Stimulated activated CD8-positive, alpha-beta memory T cell treated with anti-CD3 and anti-CD28 coated beads, Interleukin-4, amount 100 ng/mL, for 4 hours (primary cell): ENCODE measurements around the gene PCBP3.
A peak's percentile ranks its signal among the peaks of the same experiment; 100 is the strongest.
"Not testable (repeated sequence)": the region's sequence is repeated elsewhere in the genome, so short reads cannot be mapped to it uniquely, and the experiment has no call there.

Source experiments
- DNase-seq, 2 donors: peaks; one replicate each; pipeline ENCODE4 v3.0.0-alpha.2; 2020; ENCODE audit warnings: low read depth in 2 of 2, low spot score in 1 of 2

The PCBP3 gene

GRCh38 chr21:45975667-45976409, 332.3 kb downstream of the PCBP3 start:
- DNase-seq, result not testable (repeated sequence)

DNA sequence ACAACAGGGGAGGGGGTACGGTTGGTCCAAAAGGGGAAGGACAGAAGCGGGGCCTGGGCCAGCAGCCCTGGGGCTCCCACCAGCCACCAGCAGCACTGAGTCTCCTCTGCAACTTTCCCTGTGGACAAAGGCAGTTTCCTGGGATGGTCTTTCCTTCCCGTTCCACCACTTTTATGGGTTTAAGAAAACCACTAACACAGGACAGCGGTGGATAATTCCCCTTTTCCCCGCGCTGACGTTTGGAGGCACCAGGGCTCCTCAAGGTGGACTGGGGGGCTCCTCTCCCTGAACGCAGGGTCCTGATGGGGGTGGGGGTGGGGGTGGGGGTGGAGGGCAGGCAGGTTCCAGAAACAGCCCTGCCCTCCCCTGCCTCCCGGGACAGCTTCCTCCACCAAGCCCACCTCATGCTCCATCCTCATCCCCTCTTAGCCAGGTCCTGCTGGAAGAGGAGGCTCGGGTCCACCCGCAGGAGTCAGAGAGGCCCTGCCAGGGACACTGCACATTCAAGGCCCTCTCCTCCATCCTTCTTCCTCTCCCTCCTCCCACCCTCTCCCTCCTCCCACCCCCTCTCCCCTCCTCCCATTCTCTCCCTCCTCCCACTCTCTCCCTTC, 333.3 kb downstream of the PCBP3 start:
- no peak for DNase-seq

- no peak for DNase-seq
These were observed 333.9 kb downstream of the PCBP3 start for GRCh38 chr21:45977396-45977795.

DNA sequence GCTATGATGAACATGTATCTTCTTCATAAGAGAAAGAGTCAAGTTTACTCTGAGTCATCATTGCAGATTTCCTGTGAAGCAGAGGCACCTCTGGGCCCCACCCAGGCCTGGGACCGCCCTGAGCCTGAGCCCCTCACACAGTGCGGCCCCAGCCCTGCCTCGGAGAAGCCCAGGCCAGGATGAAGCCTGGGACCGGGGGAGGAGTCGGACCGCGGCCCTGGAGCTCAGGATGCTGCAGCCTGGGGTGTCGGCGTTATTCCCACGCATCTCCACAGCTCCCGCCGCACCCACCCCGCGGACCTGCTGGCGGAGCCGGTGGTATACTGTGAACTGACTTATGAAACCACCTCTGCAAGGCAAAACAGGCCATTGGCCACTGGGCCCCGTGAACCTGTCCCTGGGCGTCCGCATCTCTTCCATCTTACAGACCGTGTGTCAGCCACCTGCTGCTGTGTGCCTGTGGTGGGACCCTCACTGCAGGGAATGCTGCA, 335.7 kb downstream of the PCBP3 start:
- no peak for DNase-seq

DNA sequence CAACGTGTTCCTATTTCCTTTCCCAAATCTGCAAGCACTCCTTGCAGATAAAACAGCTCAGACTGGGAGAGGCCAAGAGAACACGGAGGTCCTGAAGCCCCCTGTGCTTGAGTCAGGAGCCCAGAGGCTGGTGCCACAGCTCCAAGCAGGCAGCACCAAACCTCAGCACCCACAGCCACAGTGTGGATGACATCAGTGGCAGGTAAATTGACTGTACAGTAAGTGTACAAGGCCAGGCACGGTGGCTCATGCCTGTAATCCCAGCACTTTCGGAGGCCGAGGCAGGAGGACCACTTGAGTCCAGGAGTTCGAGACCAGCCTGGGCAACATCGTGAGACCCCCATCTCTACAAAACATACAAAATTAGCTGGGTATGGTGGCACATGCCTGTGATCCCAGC, 336.1 kb downstream of the PCBP3 start:
- no peak for DNase-seq

DNA sequence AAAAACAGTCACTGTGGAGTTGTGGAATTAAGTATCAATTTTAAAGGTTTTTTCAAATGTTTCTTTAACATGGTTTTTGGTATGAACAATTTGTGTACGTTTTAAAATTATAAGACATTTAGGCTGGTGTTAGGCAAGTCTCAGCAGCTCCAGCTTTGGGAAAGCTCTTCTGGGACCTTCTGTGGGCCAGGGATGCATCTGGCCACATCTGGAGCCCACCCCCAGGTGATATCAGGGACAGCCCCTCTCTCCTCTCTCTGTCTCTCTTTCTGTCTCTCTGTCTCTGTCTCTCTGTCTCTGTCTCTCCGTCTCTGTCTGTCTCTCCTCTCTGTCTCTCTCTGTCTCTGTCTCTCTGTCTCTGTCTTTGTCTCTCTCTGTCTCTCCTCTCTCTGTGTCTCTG, 336.7 kb downstream of the PCBP3 start:
- DNase-seq, result no peak

- DNase-seq, result no peak
These were observed 337.2 kb downstream of the PCBP3 start for GRCh38 chr21:45980697-45981096.

DNA sequence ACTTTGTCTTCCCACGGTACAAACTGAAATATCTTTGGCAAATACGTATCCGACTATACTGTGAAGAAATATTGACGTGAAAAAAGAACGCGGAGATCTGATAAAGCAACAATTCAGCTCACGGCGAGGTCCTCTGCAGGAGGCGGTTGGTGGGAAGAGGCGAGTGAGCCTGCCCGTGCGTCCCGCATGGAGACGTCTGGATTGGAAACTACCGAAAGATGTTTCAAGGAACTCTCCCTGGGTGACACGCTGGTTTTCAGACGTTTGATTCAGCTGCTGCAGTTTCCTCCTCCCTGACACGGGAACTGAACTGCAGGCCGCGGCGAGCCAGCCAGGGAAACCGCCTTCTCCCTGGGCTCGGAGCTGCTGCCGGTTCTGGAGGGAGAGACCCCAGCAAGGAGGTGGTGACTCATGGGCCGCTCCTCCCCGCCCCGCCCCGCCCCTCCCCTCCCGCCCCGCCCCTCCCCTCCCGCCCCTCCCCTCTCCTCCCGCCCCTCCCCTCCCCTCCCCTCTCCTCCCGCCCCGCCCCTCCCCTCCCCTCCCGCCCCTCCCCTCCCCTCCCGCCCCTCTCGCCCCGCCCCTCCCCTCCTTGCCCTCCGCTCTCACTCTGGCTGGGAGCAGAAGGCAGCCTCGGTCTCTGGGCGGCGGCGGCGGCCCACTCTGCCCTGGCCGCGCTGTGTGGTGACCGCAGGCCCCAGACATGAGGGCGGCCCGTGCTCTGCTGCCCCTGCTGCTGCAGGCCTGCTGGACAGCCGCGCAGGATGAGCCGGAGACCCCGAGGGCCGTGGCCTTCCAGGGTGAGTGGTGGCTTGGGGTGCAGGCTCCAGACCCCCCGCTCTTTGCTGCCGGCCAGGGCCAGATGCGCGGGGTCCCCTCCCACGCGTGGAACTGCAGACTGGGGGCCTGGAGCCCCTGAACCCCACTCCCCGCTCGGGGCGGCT, 337.9 kb downstream of the PCBP3 start, which contains the start of gene COL6A1:
Gene COL6A1 (plus strand): TSS at position 620 of the 941 bp plus-strand sequence. CDS start 81 bp downstream, at position 701.
- DNase-seq, result peak in 1 of 2 donors; percentile 24

GRCh38 chr21:45982092-45982757, 338.7 kb downstream of the PCBP3 start:
- DNase-seq, result no peak

DNA sequence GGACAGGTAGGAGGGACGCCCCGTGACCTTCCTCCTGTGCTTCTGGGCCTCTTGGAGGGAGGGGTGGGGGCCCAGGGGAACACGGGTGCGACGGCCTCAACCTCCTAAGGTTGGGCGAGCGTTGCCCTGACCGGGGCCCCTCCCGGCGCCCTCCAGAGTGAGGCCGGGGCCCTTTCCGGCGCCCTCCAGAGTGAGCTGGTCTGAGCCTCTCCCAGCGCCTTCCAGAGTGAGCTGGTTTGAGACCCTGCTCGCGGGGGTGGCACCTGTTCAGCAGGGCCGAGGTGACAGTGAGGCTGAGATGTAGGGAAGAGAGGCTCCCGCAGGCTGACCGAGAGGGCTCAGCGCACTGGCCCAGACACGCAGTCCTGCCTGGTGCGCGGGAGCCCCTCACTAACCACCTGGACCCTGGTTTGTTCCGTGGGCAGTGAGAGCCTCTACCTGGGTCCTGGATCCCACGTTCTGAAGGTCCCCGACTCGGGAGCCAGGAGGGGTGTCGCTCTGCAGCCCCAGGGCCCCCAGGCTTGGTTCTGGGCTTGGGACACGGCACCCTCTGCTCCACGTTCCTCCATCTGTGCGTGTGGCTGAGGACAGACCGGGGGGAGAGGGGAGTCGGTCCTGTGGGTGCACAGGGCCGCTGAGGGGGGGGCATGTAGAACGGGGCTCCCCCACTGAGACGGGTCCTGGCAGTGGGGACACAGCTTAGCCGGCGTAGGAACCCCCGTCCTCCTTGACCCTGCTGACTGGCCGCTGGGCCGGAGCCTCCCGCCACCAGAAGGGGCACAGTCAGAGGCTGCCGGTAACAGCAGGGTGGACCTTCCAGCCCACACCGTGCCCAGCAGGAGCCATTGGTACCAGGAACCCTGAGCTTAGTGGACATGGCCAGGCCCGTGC, 339.5 kb downstream of the PCBP3 start:
- DNase-seq, result no peak

- no peak for DNase-seq
These were observed 340.1 kb downstream of the PCBP3 start for GRCh38 chr21:45983649-45983965.

DNA sequence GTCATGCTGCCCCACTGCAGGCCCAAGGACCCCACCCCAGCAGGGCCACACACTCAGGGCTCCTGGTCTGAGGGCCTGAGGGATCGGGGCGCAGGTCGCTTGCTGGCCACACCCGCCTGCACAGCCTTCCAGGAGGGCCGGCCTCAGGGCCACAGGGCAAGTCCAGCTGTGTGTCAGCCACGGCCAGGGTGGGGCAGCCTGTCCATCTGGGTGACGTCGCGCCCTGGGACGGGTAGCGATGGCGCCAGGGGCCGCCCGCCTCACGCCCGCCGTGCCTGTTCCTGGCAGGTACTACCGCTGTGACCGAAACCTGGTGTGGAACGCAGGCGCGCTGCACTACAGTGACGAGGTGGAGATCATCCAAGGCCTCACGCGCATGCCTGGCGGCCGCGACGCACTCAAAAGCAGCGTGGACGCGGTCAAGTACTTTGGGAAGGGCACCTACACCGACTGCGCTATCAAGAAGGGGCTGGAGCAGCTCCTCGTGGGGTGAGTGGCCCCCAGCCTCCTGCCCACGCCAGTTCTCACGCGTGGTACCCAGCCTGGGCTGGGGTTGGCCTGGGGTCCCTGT, 340.5 kb downstream of the PCBP3 start:
- no peak for DNase-seq

DNA sequence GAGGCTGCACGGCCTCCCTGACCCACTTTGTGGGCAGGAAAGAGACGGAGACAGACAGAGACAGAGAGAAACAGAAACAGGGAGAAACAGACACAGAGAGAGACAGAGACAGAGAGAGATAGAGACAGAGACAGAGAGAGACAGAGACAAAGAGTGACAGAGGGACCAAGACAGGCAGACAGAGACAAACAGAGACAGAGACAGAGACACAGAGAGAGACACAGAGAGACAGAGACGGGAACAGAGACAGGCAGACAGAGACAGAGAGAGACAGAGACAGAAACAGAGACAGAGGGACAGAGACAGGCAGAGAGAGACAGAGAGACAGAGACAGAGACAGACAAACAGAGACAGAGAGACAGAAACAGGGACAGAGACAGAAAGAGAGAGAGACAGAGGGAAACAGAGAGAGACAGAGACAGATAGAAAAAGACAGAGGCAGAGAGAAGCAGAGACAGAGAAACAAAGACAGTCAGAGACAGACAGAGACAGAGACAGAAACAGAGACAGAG, 341.1 kb downstream of the PCBP3 start:
- DNase-seq, result no peak

- no peak for DNase-seq
These were observed 342.2 kb downstream of the PCBP3 start for GRCh38 chr21:45985471-45986315.

- no peak for DNase-seq
These were observed 343.0 kb downstream of the PCBP3 start for GRCh38 chr21:45986316-45987051.

GRCh38 chr21:45987121-45987711, 343.7 kb downstream of the PCBP3 start:
- no peak for DNase-seq
